Measurements from ENCODE around the gene ANKRD1. TPM values are rescaled to one million over a fixed set of nuclear protein-coding genes. Genes with fewer than 3 reads are reported as not detected.

The ANKRD1 gene
- total and polyA plus RNA-seq, 2 of the 8 experiments (the other 6 are each of a cell fraction or from before 2014, with no cell fraction given) = 0.03 TPM; not detected in 1

GRCh38 chr10:90920986-90921666, at the start of gene ANKRD1 (continued):
- no peak for TF ChIP-seq TAF7 (optimal IDR thresholded peaks at IDR 0.05; ENCODE audit: borderline replicate concordance, low read depth, low read length)
- TF ChIP-seq TAF1 (IDR thresholded peaks at IDR 0.05; ENCODE audit: low read depth, low read length) = no peak
- 0 out of 2 replicates have a peak, but pooled peaks have one; percentile 36 for TF ChIP-seq CEBPB (IDR thresholded peaks at IDR 0.05; ENCODE audit: low read depth, low read length)
- TF ChIP-seq RAD21 (IDR thresholded peaks at IDR 0.05 in 1 of 2, conservative IDR thresholded peaks at IDR 0.05 in 1 of 2; ENCODE audit: low read depth in 2 of 2, low read length in 2 of 2) = no peak
- no peak for TF ChIP-seq FOSL1 (IDR thresholded peaks at IDR 0.05; ENCODE audit: insufficient read depth, low read depth, low read length)
- TF ChIP-seq RXRA (IDR thresholded peaks at IDR 0.05; ENCODE audit: insufficient read depth, low read depth, low read length) = no peak
- TF ChIP-seq CTBP2 (IDR thresholded peaks at IDR 0.05; ENCODE audit: borderline replicate concordance, insufficient read depth, insufficient read length, low read length) = no peak
- no peak for TF ChIP-seq CBX8 (IDR thresholded peaks at IDR 0.05; ENCODE audit: borderline replicate concordance, low read depth, low read length)
- no peak for TF ChIP-seq RNF2 (IDR thresholded peaks at IDR 0.05; ENCODE audit: borderline replicate concordance, low read depth, low read length, missing control alignments, poor library complexity, severe bottlenecking)
- TF ChIP-seq, protein P1, sequence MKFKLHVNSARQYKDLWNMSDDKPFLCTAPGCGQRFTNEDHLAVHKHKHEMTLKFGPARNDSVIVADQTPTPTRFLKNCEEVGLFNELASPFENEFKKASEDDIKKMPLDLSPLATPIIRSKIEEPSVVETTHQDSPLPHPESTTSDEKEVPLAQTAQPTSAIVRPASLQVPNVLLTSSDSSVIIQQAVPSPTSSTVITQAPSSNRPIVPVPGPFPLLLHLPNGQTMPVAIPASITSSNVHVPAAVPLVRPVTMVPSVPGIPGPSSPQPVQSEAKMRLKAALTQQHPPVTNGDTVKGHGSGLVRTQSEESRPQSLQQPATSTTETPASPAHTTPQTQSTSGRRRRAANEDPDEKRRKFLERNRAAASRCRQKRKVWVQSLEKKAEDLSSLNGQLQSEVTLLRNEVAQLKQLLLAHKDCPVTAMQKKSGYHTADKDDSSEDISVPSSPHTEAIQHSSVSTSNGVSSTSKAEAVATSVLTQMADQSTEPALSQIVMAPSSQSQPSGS (IDR thresholded peaks at IDR 0.05; ENCODE audit: low read length) = no peak
- TF ChIP-seq SAP30 (IDR thresholded peaks at IDR 0.05; ENCODE audit: insufficient read depth, insufficient replicate concordance, low read length) = peak; percentile 27
- TF ChIP-seq RFX5 (IDR thresholded peaks at IDR 0.05; ENCODE audit: borderline replicate concordance, low read depth, low read length) = no peak
- TF ChIP-seq E2F6 (IDR thresholded peaks at IDR 0.05) = no peak
- TF ChIP-seq JUND (IDR thresholded peaks at IDR 0.05; ENCODE audit: low read length) = peak; percentile 94
- peak; percentile 78; the same call in 1 of the 2 replicates for TF ChIP-seq TEAD4 (IDR thresholded peaks at IDR 0.05; ENCODE audit: low read depth, low read length)
- no peak for TF ChIP-seq CBX5 (IDR thresholded peaks at IDR 0.05; ENCODE audit: low read depth, low read length)
- TF ChIP-seq TCF12 (IDR thresholded peaks at IDR 0.05; ENCODE audit: low read depth, low read length) = no peak
- no peak for TF ChIP-seq SRF (IDR thresholded peaks at IDR 0.05; ENCODE audit: low read depth, low read length)
- TF ChIP-seq TBP (IDR thresholded peaks at IDR 0.05; ENCODE audit: low read depth, low read length) = no peak
- TF ChIP-seq SP4 (IDR thresholded peaks at IDR 0.05; ENCODE audit: low read length) = no peak
- TF ChIP-seq BCL11A (IDR thresholded peaks at IDR 0.05; ENCODE audit: low read depth in 2 of 2, low read length in 2 of 2) = no peak
